ENCODE measurements around the gene MKRN1.
"Not testable (repeated sequence)": the region's sequence is repeated elsewhere in the genome, so short reads cannot be mapped to it uniquely, and the experiment has no call there.

The MKRN1 gene

GRCh38 chr7:140479062-140479738 is at the start of gene MKRN1:
Gene MKRN1, minus strand, starts transcription at chr7:140479505. Its CDS starts 161 bp downstream, at chr7:140479344.
- DNase-seq: peak; percentile 94 to 95

GRCh38 chr7:140526787-140527664 is 47.7 kb upstream of the MKRN1 start:
- DNase-seq: no peak

GRCh38 chr7:140526214-140526613 is 46.9 kb upstream of the MKRN1 start:
- DNase-seq: no peak

- DNase-seq: peak in 1 of 2 experiments; percentile 3
These were observed 46.4 kb upstream of the MKRN1 start for GRCh38 chr7:140525743-140526142.

- DNase-seq: no peak
These were observed 42.1 kb upstream of the MKRN1 start for GRCh38 chr7:140521421-140521820.

GRCh38 chr7:140519007-140519399 is 39.7 kb upstream of the MKRN1 start:
- no peak for DNase-seq

- DNase-seq: no peak
These were observed 39.2 kb upstream of the MKRN1 start for GRCh38 chr7:140518370-140519006.

- DNase-seq: peak; percentile 57 to 65
These were observed 38.5 kb upstream of the MKRN1 start for GRCh38 chr7:140517546-140518369.

GRCh38 chr7:140512317-140513000 is 33.2 kb upstream of the MKRN1 start:
- no peak for DNase-seq

GRCh38 chr7:140509789-140510188 is 30.5 kb upstream of the MKRN1 start:
- DNase-seq: no peak

- DNase-seq: not testable (repeated sequence)
These were observed 28.3 kb upstream of the MKRN1 start for GRCh38 chr7:140507556-140507955.

GRCh38 chr7:140506788-140507464 is 27.6 kb upstream of the MKRN1 start:
- no peak for DNase-seq

- DNase-seq: no peak
These were observed 22.7 kb upstream of the MKRN1 start for GRCh38 chr7:140501966-140502365.

- not testable (repeated sequence) for DNase-seq
These were observed 18.5 kb upstream of the MKRN1 start for GRCh38 chr7:140497807-140498206.

- DNase-seq: no peak
These were observed 18.0 kb upstream of the MKRN1 start for GRCh38 chr7:140497241-140497769.

GRCh38 chr7:140495514-140496097 is 16.3 kb upstream of the MKRN1 start:
- DNase-seq: no peak

- no peak for DNase-seq
These were observed 15.6 kb upstream of the MKRN1 start for GRCh38 chr7:140494867-140495266.

GRCh38 chr7:140489026-140489359 is 9.7 kb upstream of the MKRN1 start:
- no peak for DNase-seq

- DNase-seq: no peak
These were observed 6.4 kb upstream of the MKRN1 start for GRCh38 chr7:140485500-140486265.

- no peak for DNase-seq
These were observed 5.7 kb upstream of the MKRN1 start for GRCh38 chr7:140484951-140485499.

Data from stimulated activated CD4-positive, alpha-beta T cell treated with anti-CD3 and anti-CD28 coated beads, Interleukin-4, amount 100 ng/mL, for 4 hours (primary cell).